Gastroesophageal sphincter (tissue), 3 donors: Measurements from ENCODE around the gene TRABD2B.

ENCODE experiments used
- EP300 ChIP-seq: sonication (generic); formaldehyde crosslinking; IDR thresholded peaks from one replicate; pipeline ENCODE4 v1.6.1; 2017; ENCODE audit warnings: antibody characterized with exemption, mild to moderate bottlenecking
- POLR2A ChIP-seq, 2 donors: fragments of 450-650 bp; IDR thresholded peaks; one replicate each; pipeline ENCODE4 v1.6.1; 2017; ENCODE audit warnings: antibody characterized with exemption in 2 of 2, mild to moderate bottlenecking in 2 of 2, moderate library complexity in 1 of 2
- TF ChIP-seq, protein P1 (sequence below), 4 experiments: fragments of 200-600 bp in 2 of 4; fragments of 450-650 bp in 2 of 4; sonication (generic) in 1 of 4; IDR thresholded peaks; one replicate each; pipeline ENCODE4 v1.5.1; 2017 to 2019; ENCODE audit warnings: antibody characterized with exemption in 4 of 4, mild to moderate bottlenecking in 2 of 4, moderate library complexity in 2 of 4

DNA sequence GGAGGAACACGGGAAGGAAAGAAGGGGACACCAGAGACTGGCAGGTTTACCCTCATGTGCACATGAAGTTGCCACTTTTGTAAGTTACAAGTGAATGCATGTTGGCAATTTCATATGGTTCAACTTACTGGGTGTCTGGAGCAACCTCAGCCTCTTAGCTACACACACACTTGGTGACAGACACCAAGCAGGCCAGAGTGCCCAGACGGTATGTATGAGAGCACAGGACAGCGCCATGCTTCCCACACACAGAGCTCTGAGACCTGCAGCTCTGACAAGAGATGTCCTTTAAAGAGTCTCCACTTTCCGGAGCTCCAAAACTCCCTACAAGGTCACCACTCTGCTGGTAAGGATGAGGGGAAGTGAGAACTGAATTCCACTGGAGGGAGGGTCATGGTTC lies 1.9 kb upstream of the TRABD2B start:
- TF ChIP-seq, protein P1, sequence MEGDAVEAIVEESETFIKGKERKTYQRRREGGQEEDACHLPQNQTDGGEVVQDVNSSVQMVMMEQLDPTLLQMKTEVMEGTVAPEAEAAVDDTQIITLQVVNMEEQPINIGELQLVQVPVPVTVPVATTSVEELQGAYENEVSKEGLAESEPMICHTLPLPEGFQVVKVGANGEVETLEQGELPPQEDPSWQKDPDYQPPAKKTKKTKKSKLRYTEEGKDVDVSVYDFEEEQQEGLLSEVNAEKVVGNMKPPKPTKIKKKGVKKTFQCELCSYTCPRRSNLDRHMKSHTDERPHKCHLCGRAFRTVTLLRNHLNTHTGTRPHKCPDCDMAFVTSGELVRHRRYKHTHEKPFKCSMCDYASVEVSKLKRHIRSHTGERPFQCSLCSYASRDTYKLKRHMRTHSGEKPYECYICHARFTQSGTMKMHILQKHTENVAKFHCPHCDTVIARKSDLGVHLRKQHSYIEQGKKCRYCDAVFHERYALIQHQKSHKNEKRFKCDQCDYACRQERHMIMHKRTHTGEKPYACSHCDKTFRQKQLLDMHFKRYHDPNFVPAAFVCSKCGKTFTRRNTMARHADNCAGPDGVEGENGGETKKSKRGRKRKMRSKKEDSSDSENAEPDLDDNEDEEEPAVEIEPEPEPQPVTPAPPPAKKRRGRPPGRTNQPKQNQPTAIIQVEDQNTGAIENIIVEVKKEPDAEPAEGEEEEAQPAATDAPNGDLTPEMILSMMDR (IDR thresholded peaks at IDR 0.05) = no peak
- TF ChIP-seq POLR2A (IDR thresholded peaks at IDR 0.05) (no peak), EP300 (no peak)
